HK-2 (cell line): ENCODE results near the gene SSBP2.
"Not testable (repeated sequence)": the region's sequence is repeated elsewhere in the genome, so short reads cannot be mapped to it uniquely, and the experiment has no call there.

Source experiments
- DNase-seq: peaks from one replicate; pipeline ENCODE4 v3.0.0-alpha.2; 2018; ENCODE audit not compliant: unreplicated experiment

Gene SSBP2

GRCh38 chr5:81530919-81531318, 220.0 kb downstream of the SSBP2 start:
- DNase-seq, result peak; percentile 17

DNA sequence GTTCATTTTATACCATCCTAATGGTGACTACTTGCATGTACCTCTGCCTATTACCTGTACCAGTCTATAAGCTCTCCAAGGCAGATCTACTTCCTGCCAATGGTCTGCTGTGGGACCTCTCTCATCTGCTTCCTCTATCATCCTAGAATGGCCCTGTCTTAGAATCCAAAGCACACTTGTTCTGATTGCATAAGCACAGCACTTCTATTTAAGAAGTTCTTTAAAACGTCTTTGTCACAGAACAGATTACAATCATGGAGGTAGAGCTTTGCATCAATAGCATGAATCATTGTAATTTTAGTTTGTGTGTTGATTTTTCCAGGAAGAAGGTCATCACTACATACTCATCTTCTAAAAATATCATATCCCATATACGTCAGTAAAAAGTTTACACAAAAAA, 225.2 kb downstream of the SSBP2 start:
- no peak for DNase-seq

DNA sequence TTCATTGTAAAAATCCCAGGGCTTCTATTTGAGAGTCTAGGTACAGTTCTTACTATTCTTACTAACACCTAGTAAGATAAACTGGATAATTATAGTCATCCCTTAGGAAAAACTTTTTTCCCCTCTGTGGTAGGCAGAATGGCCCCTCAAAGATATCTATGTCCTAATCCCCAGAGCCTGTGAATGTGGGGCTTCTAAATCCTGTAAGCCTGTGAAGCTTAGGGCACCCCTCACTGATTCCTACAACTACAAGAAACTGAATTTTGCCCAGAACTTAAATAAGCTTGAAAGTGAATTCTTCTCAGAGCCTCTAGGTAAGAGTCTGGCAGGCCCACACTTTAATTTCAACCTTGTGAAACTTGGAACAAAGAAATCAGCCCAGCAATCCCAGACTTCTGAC, 226.9 kb downstream of the SSBP2 start:
- no peak for DNase-seq

GRCh38 chr5:81522571-81522970, 228.3 kb downstream of the SSBP2 start:
- no peak for DNase-seq

GRCh38 chr5:81520769-81521168, 230.1 kb downstream of the SSBP2 start:
- no peak for DNase-seq

- no peak for DNase-seq
Observed at GRCh38 chr5:81519217-81519905, 231.5 kb downstream of the SSBP2 start.

GRCh38 chr5:81517462-81517861, 233.4 kb downstream of the SSBP2 start:
- no peak for DNase-seq

GRCh38 chr5:81516091-81516490, 234.8 kb downstream of the SSBP2 start:
- no peak for DNase-seq

DNA sequence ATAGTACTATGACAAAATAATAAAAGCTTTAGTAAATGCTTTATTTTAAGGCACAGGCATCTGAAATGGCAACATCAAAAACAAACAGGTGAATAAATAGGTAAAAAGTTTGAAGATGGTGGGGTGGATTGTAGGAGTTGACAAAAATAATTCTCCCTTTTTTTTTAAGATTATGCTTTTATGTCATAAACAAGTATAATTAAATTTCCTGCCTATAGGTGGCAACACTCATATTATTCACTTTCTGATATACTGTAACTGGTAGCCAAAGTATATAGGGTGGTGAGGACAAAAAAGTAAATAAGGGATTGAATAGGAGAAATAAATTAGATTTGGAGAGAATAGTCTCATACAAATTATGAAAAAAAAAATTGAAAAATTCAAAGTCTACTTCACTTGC, 236.9 kb downstream of the SSBP2 start:
- DNase-seq, result no peak

DNA sequence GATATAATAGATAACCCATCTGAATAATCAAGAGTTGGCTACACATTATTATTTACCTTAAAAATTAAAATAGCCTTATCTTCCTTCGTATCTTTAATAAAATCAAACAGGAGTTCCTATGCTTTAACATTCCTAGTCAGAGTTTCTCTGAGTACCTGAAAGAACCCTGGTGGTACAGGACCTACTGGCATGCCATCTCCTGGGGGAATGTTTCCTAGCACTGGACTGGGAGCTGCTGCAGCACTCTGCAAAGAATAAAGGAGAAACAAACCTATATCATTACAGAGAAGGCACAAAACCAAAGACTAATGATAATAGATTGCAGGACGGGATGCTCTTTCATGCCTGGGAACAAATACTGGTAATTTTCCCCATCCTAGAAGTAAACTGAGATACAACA, 237.4 kb downstream of the SSBP2 start:
- DNase-seq, result no peak

DNA sequence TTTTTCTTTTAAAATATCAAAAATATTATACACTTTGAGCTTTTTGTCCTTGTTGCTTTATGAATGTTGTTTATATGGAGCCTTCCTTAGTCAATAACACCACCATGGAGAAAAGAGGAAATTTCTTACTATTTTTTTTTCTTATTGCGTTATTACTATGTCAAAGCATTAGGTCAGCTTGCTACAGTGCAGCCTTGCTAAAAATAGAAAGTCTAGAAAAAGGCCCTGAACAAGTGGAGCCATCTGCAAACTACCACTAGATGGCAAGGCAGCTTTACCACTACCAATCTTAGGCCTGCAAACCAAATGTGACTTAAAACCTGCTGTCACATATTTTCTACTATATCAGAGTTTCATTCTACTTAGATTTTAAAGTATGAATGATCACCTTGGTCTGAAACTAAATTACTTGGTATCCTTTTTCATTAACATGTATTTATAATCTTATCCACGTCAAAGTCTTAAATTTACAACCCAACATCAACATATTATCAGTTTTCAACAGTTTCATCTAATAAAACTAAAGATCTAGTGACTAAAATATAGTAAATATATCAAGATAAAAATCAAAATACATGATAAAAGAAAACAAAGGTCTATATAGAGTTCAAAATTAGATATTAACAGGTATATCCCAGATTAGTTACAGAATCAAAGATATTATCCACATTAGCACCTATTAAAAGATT, 243.9 kb downstream of the SSBP2 start:
- DNase-seq, result peak; percentile 16

- no peak for DNase-seq
Observed at GRCh38 chr5:81506378-81506777, 244.5 kb downstream of the SSBP2 start.

- DNase-seq, result no peak
Observed at GRCh38 chr5:81505672-81506071, 245.2 kb downstream of the SSBP2 start.

GRCh38 chr5:81503602-81504001, 247.3 kb downstream of the SSBP2 start:
- DNase-seq, result not testable (repeated sequence)

DNA sequence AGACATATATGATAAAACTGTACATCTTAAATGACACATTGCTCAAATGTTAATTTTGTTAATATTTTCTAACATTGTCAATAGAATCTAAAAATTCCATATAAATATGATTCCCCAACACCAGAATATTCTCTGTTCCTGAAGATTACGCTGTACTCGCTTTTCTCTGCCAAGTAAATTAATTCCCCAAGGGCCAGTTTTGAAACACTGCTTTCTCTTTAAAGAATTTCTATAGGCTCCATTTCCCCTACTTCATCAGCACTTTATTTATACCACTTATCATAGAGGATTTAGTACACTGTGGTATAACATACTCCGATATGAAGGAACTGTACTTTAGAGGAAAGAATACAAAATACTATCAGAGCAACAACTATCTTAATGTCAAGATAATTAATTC, 255.6 kb downstream of the SSBP2 start:
- no peak for DNase-seq

DNA sequence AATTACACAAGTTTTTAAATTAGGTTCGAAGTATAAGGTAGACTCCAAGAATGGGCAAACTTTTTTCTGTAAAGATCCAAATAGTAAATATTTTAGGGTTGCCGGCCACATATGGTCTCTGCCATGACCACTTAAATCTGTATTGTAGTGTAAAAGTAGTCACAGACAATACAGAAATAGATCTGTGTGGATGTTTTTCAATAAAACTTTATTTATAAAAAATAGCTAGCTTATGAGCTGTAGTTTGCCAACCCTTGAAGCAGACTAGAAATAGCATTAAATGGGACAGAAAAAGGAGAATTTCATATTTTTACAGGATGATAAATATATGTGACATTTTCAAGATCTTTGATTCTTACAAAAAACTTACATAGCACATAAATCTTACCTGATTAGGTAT, 262.0 kb downstream of the SSBP2 start:
- no peak for DNase-seq

DNA sequence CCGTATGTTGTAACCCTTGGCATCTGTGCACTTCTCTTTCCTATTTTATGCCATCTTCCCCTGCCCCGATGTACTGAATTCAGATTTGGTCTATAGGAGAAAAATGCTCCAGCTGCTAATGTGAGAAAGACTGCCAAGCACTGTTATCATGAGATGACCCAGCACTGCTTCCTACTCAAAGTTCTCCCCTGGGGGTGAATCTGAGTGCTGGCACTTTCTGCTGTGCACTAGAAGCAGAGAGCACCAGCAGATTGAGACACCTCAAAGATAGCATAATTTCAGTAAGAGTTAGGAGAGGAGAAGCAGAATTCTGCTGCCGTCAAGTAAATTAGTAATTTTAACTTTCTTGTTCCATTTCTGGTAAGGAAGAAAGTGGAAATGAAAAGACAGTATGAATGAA, 264.2 kb downstream of the SSBP2 start:
- no peak for DNase-seq

GRCh38 chr5:81482595-81482994, 268.3 kb downstream of the SSBP2 start:
- no peak for DNase-seq

GRCh38 chr5:81473395-81473794, 277.5 kb downstream of the SSBP2 start:
- DNase-seq, result not testable (repeated sequence)

GRCh38 chr5:81469676-81470075, 281.2 kb downstream of the SSBP2 start:
- DNase-seq, result no peak

GRCh38 chr5:81450940-81451339, 300.0 kb downstream of the SSBP2 start:
- DNase-seq, result no peak

DNA sequence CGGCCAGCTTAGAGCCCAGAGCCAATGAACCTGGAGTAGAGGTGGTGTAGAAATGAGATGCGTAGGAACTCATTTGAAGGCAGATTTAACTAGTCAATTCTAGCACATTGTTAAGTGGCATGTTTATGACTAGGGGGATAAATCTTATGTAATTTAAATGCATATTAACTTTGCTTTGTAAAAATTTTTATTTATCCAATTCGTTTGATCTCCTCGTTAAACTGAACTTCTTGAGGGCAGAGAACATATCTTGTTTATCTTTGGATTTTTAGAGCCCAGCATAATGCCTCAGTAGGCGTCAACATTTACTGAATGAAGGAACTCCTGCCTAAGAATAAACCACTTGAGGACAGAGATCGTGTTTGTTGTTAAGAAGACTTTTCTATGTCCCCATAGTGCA, 315.9 kb downstream of the SSBP2 start:
- no peak for DNase-seq

GRCh38 chr5:81429985-81430384, 320.9 kb downstream of the SSBP2 start:
- DNase-seq, result no peak

DNA sequence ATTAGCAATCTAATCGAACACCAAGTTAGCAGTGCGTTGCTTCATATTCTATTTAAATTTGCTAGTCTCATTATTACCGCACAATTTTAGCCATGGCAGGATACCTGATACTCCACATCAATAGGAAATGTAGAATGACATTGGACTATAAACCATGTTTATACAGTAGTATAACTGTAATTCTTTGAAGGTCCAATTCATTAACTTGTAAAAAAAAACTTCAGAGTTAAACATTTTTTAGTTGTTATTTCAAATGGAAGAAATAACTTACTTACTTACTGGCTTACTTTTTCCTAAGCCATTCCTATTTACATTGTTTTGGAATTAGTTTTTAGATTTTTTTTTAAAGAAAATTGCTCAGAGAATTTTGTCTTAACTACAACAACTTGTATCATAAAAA, 321.5 kb downstream of the SSBP2 start:
- DNase-seq, result no peak
